Smooth muscle cell (in vitro differentiated cells): ENCODE results near the gene FOXC1. TPM values are rescaled to one million over a fixed set of nuclear protein-coding genes. Genes with fewer than 3 reads are reported as not detected.

Experiments
- DNase-seq: peaks from one replicate; lab custom pipeline; 2025; ENCODE audit not compliant: unreplicated experiment; lab: John Stamatoyannopoulos, UW
- H2AFZ ChIP-seq: fragments of 200-600 bp; sonication (generic); 2 replicates; pipeline ENCODE4 v1.6.0; 2016; ENCODE audit warnings: antibody characterized with exemption, low read depth, mild to moderate bottlenecking
- H3F3A ChIP-seq: fragments of 200-600 bp; sonication (generic); 2 replicates; pipeline ENCODE4 v1.6.0; 2017; ENCODE audit warnings: antibody characterized with exemption, low read depth
- H3K27ac ChIP-seq: fragments of 200-600 bp; sonication (generic); 2 replicates; pipeline ENCODE4 v1.5.1; 2016; ENCODE audit warnings: low read depth, mild to moderate bottlenecking
- H3K27me3 ChIP-seq: fragments of 200-600 bp; sonication (generic); 2 replicates; pipeline ENCODE4 v1.6.1; 2016; ENCODE audit warnings: low read depth, mild to moderate bottlenecking
- H3K36me3 ChIP-seq: fragments of 200-600 bp; sonication (generic); 2 replicates; pipeline ENCODE4 v1.5.1; 2016; ENCODE audit warnings: low read depth
- H3K4me1 ChIP-seq: fragments of 200-600 bp; sonication (generic); 2 replicates; pipeline ENCODE4 v1.5.1; 2016; ENCODE audit warnings: low read depth
- H3K4me2 ChIP-seq: fragments of 200-600 bp; sonication (generic); 2 replicates; pipeline ENCODE4 v1.6.0; 2016; ENCODE audit warnings: mild to moderate bottlenecking
- H3K4me3 ChIP-seq: fragments of 200-600 bp; sonication (generic); 2 replicates; pipeline ENCODE4 v1.5.1; 2016; ENCODE audit warnings: mild to moderate bottlenecking
- H3K79me2 ChIP-seq: fragments of 200-600 bp; sonication (generic); 2 replicates; pipeline ENCODE4 v1.6.0; 2016; ENCODE audit warnings: low read depth, mild to moderate bottlenecking
- H3K9ac ChIP-seq: fragments of 200-600 bp; sonication (generic); 2 replicates; pipeline ENCODE4 v1.6.0; 2016; ENCODE audit warnings: low read depth
- H3K9me3 ChIP-seq: fragments of 200-600 bp; sonication (generic); replicated peaks from 2 replicates; pipeline ENCODE4 v1.5.1; 2016; ENCODE audit warnings: low read depth
- H4K20me1 ChIP-seq: fragments of 200-600 bp; sonication (generic); 2 replicates; pipeline ENCODE4 v1.6.0; 2016; ENCODE audit warnings: low read depth
- CTCF ChIP-seq: fragments of 200-600 bp; sonication (generic); IDR thresholded peaks from 2 replicates; pipeline ENCODE4 v1.5.1; 2017; ENCODE audit warnings: borderline replicate concordance, mild to moderate bottlenecking, antibody characterized with exemption; ENCODE audit not compliant: insufficient read depth, poor library complexity, severe bottlenecking
- WGBS: methylation state at CpG from one replicate; pipeline ENCODE4 v1.1.7; 2016; ENCODE audit warnings: low lambda C conversion rate; 5-methylcytosine and 5-hydroxymethylcytosine counted together
- polyA plus RNA-seq: library from polyadenylated mRNA; unstranded; fragments of >200 nt; fragmentation: Nextera tagmentation; extraction: Ambion mirVana; gene quantifications from 2 replicates; pipeline ENCODE4 v1.2.1, GENCODE V29; 2016
- total RNA-seq: library from RNA; depleted of rRNA; stranded (reverse); fragments of >200 nt; gene quantifications from 2 replicates; pipeline ENCODE4 v1.2.3, GENCODE V29; 2014

The FOXC1 gene
- total and polyA plus RNA-seq, 2 experiments from 2014 or later = 0.10 to 1.4 TPM

DNA sequence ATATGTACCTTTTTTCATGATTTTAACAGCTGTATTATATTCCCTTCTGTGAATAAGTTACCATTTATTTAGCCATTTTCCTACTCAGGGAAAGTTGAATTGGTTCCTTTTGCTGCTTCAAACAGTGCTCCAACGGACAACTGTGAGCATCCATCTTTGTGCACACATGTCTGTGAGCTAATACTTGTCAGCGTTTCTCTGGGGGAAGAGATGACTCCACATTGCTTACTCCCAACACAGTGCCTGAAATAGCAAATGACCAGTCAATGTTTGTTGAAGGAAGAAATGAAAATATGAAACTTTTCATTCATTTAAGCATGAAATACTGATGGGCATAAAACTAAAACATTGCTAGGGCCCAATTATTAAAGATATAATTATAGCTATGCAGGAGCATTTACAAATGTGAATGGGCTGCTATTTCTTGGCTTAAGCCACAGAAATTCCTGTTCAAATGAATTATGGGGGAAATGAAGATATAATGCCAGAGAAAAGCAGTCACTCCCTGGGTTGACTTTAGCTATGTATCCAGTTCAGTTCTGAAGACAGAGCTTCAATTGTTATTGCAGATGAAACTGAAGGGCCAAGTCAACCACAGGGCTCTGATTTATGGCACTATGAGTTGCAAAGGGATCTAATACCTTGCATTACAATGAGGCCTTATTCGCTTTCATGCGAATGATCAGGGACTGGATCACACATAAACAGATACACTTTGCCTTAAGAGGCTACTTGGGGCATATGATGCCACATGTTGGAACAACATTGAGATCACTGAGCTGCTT, 47.4 kb upstream of the FOXC1 start:
- Histone ChIP-seq H4K20me1 (no peaks in the 10 kb centered on the region), H3K36me3 (no peaks in the 10 kb centered on the region), H3K9me3 (no peaks in the 10 kb centered on the region), H3K9ac (no peak overlapping the region), H3K4me2 (no peak overlapping the region), H3F3A (no peaks in the 10 kb centered on the region), H2AFZ (no peak overlapping the region), H3K27me3 (no peaks in the 10 kb centered on the region), H3K4me1 (no peaks in the 10 kb centered on the region), H3K27ac (no peak overlapping the region), H3K79me2 (no peaks in the 10 kb centered on the region), H3K4me3 (no peak overlapping the region)
- WGBS = 81% methylated on average over 4 of the region's 4 CpGs
- no peak for TF ChIP-seq CTCF
- no peak for DNase-seq

DNA sequence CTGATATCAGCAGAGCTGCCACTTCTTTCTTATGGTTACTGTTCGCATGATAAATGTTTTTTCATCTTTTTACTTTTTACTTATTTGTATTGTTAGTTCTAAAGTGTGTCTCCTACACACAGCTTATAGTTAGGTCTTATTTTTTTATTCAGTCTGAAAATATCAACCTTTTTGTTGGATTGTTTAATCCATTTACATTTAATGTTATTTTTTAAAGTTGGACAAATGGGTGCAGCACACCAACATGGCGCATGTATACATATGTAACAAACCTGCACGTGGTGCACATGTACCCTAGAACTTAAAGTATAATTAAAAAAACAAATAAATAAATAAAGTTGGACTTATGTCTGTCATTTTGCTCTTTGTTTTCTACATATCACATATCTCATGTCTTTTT, 40.3 kb upstream of the FOXC1 start:
- H3K36me3 ChIP-seq = peaks cover 5% of the 10 kb centered on the region
- no peak overlapping the region for H3K4me3 ChIP-seq
- no peak overlapping the region for H3K9ac ChIP-seq
- H2AFZ ChIP-seq = no peak overlapping the region
- H3K4me1 ChIP-seq = peaks cover 2% of the 10 kb centered on the region
- H3K4me2 ChIP-seq = no peak overlapping the region
- no peaks in the 10 kb centered on the region for H4K20me1 ChIP-seq
- WGBS = 98% methylated on average over 3 of the region's 3 CpGs
- H3F3A ChIP-seq = no peaks in the 10 kb centered on the region
- H3K27me3 ChIP-seq = no peaks in the 10 kb centered on the region
- no peaks in the 10 kb centered on the region for H3K9me3 ChIP-seq
- H3K79me2 ChIP-seq = no peaks in the 10 kb centered on the region
- no peak for TF ChIP-seq CTCF
- no peak for DNase-seq
- no peak overlapping the region for H3K27ac ChIP-seq

DNA sequence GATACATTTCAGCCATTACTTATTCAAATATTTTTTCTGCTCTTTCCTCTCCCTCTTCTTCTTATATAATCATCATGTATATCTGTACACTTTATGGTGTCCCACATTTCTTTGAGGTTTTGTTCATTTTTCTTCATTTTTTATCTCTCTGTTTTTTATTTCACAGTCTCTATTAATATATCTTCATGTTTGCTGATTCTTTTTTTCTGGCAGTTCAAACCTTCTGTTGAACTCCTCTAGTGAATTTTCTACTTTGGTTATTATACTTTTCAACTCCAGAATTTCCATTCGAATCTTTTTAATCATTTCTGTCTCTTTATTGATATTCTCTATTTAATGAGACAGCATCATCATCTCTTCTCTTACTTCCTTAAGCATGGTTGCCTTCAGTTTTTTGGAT, 38.9 kb upstream of the FOXC1 start:
- Histone ChIP-seq H3K4me2 (no peak overlapping the region), H3K27me3 (no peaks in the 10 kb centered on the region), H3K9ac (no peak overlapping the region), H3K9me3 (no peaks in the 10 kb centered on the region), H2AFZ (no peak overlapping the region), H3K36me3 (peaks cover 5% of the 10 kb centered on the region), H4K20me1 (no peaks in the 10 kb centered on the region), H3K4me1 (peaks cover 11% of the 10 kb centered on the region), H3K27ac (no peak overlapping the region), H3F3A (peaks cover 5% of the 10 kb centered on the region), H3K4me3 (no peak overlapping the region), H3K79me2 (no peaks in the 10 kb centered on the region)
- 81% methylated on average over 1 of the region's 1 CpG for WGBS
- TF ChIP-seq CTCF = no peak
- DNase-seq = no peak

DNA sequence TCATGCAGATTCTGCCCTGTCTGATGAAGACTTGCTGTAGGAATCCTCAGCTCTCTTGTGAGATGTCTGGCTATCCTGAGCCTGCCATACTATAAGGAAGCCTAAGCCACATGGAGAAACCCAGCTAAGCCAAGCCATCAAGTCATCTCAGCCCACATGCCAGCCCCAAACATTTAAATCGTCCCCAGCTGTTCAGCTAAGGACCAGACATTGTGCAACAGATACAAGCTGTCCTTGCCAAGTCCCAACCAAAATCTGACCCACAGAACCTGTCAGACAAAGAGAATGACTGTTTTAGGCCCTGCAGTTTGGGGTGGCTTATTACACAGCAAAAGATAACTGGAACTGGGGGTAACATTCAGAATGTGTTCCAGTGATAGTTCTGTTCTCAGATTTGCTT, 36.8 kb upstream of the FOXC1 start:
- peaks cover 11% of the 10 kb centered on the region for H3K4me1 ChIP-seq
- H3K36me3 ChIP-seq = peaks cover 5% of the 10 kb centered on the region
- H3K9me3 ChIP-seq = no peaks in the 10 kb centered on the region
- no peak overlapping the region for H3K27ac ChIP-seq
- whole genome bisulfite sequencing = 80% methylated on average over 1 of the region's 1 CpG
- no peak overlapping the region for H2AFZ ChIP-seq
- H3K9ac ChIP-seq = no peak overlapping the region
- no peak for TF ChIP-seq CTCF
- H3K4me2 ChIP-seq = no peak overlapping the region
- no peaks in the 10 kb centered on the region for H3K27me3 ChIP-seq
- no peak overlapping the region for H3K4me3 ChIP-seq
- H3F3A ChIP-seq = peaks cover 6% of the 10 kb centered on the region
- DNase-seq = no peak
- H3K79me2 ChIP-seq = no peaks in the 10 kb centered on the region
- H4K20me1 ChIP-seq = no peaks in the 10 kb centered on the region
